Upper lobe of right lung (tissue), 1 donor: ENCODE results near the gene SALL3. TPM values are rescaled to one million over a fixed set of nuclear protein-coding genes. Genes with fewer than 3 reads are reported as not detected.

Experiments used
- ATAC-seq: fragments of 200-7000 bp; cut with Tn5 transposase; one replicate; pipeline ENCODE4 v1.9.1; 2020; ENCODE audit warnings: mild to moderate bottlenecking, moderate library complexity
- DNase-seq: peaks from one replicate; pipeline ENCODE4 v3.0.0-alpha.2; 2020
- H3K27ac ChIP-seq: fragments of 200-600 bp; one replicate; pipeline ENCODE4 v1.8.0; 2022
- H3K27me3 ChIP-seq: fragments of 200-600 bp; one replicate; pipeline ENCODE4 v1.8.0; 2022; ENCODE audit warnings: mild to moderate bottlenecking
- H3K36me3 ChIP-seq: fragments of 200-600 bp; one replicate; pipeline ENCODE4 v1.8.0; 2022
- H3K4me1 ChIP-seq: fragments of 200-600 bp; one replicate; pipeline ENCODE4 v1.8.0; 2022
- H3K4me3 ChIP-seq: fragments of 200-600 bp; one replicate; pipeline ENCODE4 v1.8.0; 2022; ENCODE audit warnings: mild to moderate bottlenecking
- H3K9me3 ChIP-seq: fragments of 200-600 bp; one replicate; pipeline ENCODE4 v1.8.0; 2022
- CTCF ChIP-seq: fragments of 200-600 bp; IDR thresholded peaks from one replicate; pipeline ENCODE4 v1.8.0; 2022; ENCODE audit warnings: antibody characterized with exemption
- intact Hi-C: fragments of 100-400 bp; cut with DNase I; formaldehyde crosslinking; loops from one replicate; pipeline ENCODE4 v1.11.0; 2022
- total RNA-seq: library from RNA; stranded (reverse); fragmentation: NEBNext Ultra II Directional; extraction: Animal tissue kit (Norgen Biotek cat#: 25700); gene quantifications from one replicate; pipeline ENCODE4 v1.2.1, GENCODE V29; 2021
- donor health status: DM: no; HTN: yes; CAD: no; lungs with severe emphysema.

SALL3 gene
- total RNA-seq, 1 donor from 2014 or later = not detected

- no peak overlapping the region for H3K27ac ChIP-seq
- ATAC-seq = no peak
- no peak for DNase-seq
- H3K4me3 ChIP-seq = no peak overlapping the region
- no peaks in the 10 kb centered on the region for H3K4me1 ChIP-seq
- H3K9me3 ChIP-seq = no peaks in the 10 kb centered on the region
- TF ChIP-seq CTCF = no peak
- H3K27me3 ChIP-seq = no peaks in the 10 kb centered on the region
- no peaks in the 10 kb centered on the region for H3K36me3 ChIP-seq
- intact Hi-C loops = no loop called here
These were observed 32.3 kb upstream of the SALL3 start for GRCh38 chr18:78947291-78947690.

GRCh38 chr18:78948221-78948620 is 31.4 kb upstream of the SALL3 start:
- Histone ChIP-seq H3K27me3 (no peaks in the 10 kb centered on the region), H3K9me3 (no peaks in the 10 kb centered on the region), H3K36me3 (no peaks in the 10 kb centered on the region), H3K4me3 (no peak overlapping the region), H3K4me1 (no peaks in the 10 kb centered on the region), H3K27ac (no peak overlapping the region)
- intact Hi-C loops = no loop called here
- DNase-seq (no peak), ATAC-seq (no peak)
- no peak for TF ChIP-seq CTCF

GRCh38 chr18:78948707-78949106 is 30.9 kb upstream of the SALL3 start:
- DNase-seq = no peak
- no peak overlapping the region for H3K27ac ChIP-seq
- TF ChIP-seq CTCF = no peak
- ATAC-seq = no peak
- intact Hi-C loops = no loop called here
- no peaks in the 10 kb centered on the region for H3K9me3 ChIP-seq
- no peaks in the 10 kb centered on the region for H3K36me3 ChIP-seq
- no peaks in the 10 kb centered on the region for H3K4me1 ChIP-seq
- no peaks in the 10 kb centered on the region for H3K27me3 ChIP-seq
- H3K4me3 ChIP-seq = no peak overlapping the region

GRCh38 chr18:78949216-78949615 is 30.4 kb upstream of the SALL3 start:
- no peaks in the 10 kb centered on the region for H3K9me3 ChIP-seq
- ATAC-seq (no peak), DNase-seq (no peak)
- no peaks in the 10 kb centered on the region for H3K36me3 ChIP-seq
- H3K4me1 ChIP-seq = no peaks in the 10 kb centered on the region
- no peak overlapping the region for H3K4me3 ChIP-seq
- no peak for TF ChIP-seq CTCF
- intact Hi-C loops = no loop called here
- no peaks in the 10 kb centered on the region for H3K27me3 ChIP-seq
- H3K27ac ChIP-seq = no peak overlapping the region

GRCh38 chr18:78950386-78950785 is 29.2 kb upstream of the SALL3 start:
- no peak for DNase-seq
- intact Hi-C loops = no loop called here
- Histone ChIP-seq H3K27me3 (no peaks in the 10 kb centered on the region), H3K27ac (no peak overlapping the region), H3K4me3 (no peak overlapping the region), H3K36me3 (no peaks in the 10 kb centered on the region), H3K9me3 (no peaks in the 10 kb centered on the region), H3K4me1 (no peaks in the 10 kb centered on the region)
- no peak for ATAC-seq
- TF ChIP-seq CTCF = no peak

GRCh38 chr18:78953566-78953965 is 26.1 kb upstream of the SALL3 start:
- Histone ChIP-seq H3K4me1 (no peaks in the 10 kb centered on the region), H3K27ac (no peak overlapping the region), H3K27me3 (no peaks in the 10 kb centered on the region), H3K36me3 (no peaks in the 10 kb centered on the region), H3K9me3 (no peaks in the 10 kb centered on the region), H3K4me3 (no peak overlapping the region)
- intact Hi-C loops = no loop called here
- DNase-seq (no peak), ATAC-seq (no peak)
- TF ChIP-seq CTCF = no peak
